ENCODE results near the gene BCAS3.
"Not testable (repeated sequence)": the region's sequence is repeated elsewhere in the genome, so short reads cannot be mapped to it uniquely, and the experiment has no call there.

Gene BCAS3

DNA sequence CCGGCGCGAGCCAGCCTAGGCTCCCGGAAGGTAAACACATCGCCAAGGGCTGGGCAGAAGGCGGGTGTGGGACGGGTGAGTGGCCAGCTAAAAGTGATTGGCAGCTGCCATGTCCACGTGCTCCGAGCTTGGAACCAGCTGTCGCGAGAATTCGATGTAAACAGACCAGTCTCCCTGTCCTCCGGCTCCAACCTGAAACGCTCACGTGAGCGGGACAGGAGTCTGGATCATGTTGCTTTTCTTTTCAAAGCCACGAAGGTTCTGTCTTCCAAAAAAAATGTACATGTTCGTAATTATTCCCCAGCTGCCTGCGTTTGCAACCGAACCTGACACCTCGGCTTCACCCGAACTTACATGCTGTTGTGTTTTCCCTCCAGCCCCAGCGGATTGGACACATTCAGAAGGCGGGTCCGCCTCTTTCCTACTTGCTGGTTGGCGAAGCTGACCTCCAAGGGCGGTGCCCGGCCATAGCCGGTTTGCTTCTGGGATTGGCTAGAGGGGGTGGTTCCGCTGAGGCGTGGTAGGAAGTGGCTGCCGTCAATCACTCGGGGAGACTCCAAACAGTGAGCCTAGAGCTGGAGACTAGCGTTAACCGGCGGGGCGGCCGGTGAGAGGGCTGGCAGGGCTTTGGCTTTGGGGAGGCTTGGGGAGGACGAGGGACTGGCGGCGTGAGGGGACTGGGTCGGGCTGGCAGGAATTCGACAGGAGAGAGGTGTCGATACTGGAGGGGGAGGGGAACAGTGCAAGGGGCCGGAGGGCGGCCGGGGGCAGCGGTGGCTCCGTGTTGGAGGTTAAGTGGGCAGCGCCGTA is at the start of gene BCAS3:
BCAS3 (plus strand) TSS at position 544 of the 810 bp plus-strand sequence.
- peak; percentile 87 for DNase-seq

DNA sequence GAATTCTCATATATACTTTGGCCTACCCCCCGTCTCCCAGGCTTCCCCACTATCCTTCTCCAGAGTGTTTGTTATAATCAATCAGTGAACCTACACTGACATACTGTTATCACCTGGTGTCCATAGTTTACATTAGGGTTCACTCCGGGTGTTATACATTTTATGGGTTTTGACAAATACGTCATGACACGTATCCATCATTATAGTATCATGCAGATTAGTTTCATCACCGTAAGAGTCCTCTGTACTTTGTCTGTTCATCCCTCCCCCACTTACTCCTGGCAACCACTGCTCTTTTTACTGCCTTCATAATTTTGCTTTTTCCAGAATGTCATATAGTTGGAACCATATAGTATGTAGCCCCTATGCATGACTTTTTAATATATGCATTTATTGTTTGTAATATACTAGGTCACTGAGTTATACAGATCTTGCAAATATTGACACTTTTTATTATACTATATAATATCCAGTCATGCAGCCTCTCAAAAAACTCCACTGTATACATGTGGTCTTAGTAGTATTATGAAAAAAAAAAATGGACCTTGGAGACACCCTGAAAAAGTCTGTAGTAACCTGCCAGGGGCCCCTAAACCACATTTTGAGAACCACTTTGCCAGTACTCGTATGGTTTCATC is 49.3 kb upstream of the BCAS3 start:
- DNase-seq, result no peak

DNA sequence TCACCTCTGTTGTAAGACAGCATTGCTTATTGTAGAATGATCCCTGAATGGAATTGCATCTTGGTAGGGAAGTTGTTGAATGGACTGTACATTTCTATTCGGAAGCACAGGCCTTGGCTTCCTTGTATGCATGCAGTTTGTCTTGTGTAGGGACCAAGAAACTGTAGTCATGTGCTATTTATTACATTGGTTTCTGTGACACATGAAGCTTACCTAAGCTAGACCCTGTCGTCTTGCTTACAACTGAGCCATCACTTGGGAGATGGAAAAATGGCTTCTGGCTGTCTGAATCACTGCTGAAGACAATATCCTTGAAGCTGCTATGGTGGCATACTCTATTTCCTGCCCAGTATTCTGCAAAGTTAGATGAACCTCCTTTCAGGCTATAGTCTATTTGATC is 48.5 kb upstream of the BCAS3 start:
- no peak for DNase-seq

DNA sequence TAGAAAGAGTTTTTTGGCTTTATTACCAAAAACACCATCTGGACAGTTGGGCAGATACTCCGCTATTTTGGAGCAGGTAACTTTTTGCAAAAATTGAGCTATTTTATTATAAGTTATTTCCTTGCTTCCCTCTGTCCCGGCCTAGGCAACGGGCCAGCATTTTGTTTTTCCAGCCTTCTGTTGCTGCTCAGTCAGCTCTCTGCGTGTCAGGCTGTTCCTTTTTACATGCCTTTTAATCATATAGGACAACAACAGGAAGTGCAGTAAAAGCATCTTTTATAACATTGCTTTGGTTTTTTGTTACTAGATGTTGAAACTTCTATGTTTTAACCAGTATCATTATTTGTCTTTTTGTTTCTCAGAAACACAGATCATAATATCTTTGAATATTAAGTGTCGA is 47.3 kb upstream of the BCAS3 start:
- DNase-seq, result no peak

DNA sequence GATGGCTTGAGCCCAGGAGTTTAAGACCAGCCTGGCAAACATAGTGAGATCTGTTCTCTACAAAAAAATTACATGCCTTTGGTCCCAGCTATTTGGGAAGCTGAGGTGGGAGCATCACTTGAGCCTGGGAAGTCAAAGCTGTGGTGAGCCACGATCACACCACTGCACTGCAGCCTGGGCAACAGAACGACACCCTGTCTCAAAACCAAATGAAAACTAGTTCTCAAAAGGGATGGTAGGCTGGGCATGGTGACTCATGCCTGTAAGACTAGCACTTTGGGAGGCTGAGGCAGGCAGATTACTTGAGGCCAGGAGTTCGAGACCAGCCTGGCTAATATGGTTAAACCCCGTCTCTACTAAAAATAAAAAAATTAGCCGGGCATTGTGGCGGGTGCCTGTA is 46.5 kb upstream of the BCAS3 start:
- no peak for DNase-seq

DNA sequence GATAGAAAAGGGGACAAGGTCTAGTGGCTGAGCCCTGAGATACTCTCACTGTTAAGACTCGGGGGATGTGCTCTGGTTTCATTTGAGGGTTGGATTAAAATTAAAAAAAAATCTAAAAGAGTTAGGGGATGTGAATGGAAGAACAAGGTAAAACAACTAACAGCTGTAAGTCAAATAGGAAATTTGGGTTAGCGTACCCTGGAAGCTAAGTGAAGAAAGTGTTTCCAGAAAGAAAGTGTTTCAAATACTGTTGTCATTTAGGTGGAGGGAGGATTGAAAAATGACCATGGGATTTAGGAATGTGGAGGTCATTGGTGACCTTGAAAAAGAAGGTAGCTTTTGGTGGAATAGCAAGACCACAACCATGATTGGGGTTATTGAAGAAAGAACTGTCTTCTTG is 40.0 kb upstream of the BCAS3 start:
- DNase-seq, result no peak

DNA sequence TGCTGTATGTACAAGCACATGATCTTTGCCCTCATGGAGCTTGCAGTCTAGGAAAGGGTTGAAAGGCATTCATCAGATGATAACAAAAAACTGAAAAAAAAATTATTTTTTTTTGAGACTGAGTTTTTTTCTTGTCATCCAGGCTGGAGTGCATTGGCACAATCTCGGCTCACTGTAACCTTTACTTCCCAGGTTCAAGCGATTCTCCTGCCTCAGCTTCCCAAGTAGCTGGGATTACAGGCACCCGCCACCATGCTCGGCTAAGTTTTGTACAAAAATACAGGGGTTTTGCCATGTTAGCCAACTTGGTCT is 38.7 kb upstream of the BCAS3 start:
- DNase-seq, result no peak

DNA sequence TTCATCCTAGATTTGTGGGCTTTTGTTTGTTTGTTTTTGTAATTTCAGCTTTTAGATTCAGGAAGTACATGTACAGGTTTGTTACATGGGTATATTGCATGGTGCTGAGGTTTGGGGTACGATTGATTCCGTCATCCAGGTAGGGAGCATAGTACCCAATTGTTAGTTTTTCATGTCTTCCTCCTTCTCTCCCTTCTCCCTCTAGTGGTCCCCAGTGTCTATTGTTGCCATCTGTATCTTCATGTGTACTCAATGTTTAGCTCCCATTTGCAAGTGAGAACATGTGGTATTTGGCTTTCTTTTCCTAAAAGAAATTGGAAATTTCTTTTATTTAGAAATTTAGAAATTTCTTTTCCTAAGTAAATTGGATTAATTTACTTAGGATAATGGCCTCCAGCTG is 37.1 kb upstream of the BCAS3 start:
- DNase-seq, result no peak

DNA sequence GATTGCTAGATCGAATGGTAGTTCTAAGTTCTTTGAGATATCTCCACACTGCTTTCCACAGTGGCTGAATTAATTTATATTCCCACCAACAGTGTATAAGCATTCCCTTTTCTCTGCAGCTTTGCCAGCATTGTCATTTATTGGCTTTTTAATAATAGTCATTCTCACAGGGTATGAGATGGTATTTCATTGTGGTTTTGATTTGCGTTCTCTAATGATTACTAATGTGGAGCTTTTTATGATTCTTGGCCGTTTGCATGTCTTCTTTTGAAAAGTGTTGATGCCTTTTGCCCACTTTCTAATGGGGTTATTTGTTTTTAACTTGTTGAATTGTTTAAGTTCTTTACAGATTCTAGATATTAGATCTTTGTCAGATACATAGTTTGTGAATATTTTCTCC is 36.5 kb upstream of the BCAS3 start:
- no peak for DNase-seq

DNA sequence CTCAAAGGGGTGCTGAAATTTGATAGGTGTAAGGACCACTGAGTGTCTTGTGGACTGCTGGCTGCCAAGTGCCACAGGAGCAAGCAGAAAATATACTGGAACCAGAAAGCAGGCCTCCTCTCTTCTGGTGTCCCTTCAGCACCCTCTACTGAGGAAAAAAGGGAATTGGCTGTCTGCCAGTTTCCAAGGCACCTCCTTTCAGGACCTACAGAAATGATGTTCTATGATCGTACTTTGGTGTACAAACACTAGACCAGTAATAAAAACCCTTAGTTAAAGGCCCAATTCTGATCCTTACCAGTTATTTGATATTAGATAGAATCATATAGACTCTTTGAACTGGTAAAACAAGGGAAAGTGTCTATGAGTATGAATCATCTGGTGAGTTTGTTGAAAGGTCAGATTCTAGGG is 35.8 kb upstream of the BCAS3 start:
- peak; percentile 35 for DNase-seq

DNA sequence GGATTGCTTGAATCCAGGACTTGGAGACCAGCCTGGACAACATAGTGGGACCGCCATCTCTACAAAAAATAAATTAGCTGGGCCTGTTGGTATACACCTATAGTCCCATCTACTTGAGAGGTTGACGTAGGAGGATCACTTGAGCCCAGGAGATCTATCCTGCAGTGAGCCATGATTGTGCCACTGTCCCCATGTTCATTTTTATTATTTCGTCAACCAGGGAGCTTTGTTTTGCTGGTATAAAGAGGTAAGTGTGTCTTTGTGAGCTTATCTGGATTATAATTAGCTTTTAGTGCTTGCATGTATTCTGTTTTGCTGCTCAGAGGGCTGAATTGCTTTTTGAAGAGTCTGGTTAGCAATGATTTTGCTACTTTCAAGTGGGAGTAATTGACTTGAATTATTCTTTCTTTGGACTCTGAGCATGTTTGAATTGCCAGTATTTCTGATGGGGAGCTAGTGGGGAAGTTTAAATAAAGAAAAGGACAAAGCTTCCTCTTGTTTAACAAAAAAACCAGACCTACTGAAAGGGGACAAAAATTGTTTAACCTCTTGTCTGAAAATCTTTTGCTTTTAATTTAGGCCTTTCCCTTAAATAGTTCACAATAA is 31.6 kb upstream of the BCAS3 start:
- no peak for DNase-seq

DNA sequence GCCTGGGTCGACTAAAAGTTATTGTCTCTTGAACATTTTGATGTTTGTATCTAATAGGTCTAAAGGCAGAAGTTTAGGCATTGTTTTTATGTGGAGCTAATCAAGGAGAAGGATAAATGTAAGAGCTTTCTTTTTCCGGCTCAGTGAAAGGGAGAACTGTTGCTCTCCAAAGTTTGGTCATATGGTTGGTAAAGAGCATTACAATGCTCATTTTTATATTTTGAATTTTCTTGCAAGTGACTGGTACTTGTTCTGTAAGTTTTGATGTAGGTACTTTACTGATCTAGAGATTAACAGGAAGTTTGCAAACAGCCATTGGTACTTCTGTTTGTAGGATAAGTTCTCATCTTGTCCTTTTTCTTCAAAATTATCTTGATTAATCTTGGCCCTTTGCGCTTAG is 30.9 kb upstream of the BCAS3 start:
- no peak for DNase-seq

DNA sequence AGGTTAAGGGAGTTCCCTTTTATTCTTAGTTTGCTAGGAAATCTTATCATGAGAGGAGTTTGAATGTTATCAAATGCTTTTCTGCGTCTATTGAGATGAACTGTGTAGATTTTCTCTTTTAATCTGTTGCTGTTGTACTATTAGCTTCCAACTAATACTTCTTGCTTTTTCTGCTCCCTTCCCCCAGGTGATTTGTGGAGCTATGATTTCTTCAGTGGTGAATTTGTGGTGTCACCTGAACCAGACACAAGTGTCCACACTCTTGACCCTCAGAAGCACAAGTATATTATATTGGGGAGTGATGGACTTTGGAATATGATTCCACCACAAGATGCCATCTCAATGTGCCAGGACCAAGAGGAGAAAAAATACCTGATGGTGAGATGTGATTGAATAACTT is 29.9 kb upstream of the BCAS3 start:
- no peak for DNase-seq

DNA sequence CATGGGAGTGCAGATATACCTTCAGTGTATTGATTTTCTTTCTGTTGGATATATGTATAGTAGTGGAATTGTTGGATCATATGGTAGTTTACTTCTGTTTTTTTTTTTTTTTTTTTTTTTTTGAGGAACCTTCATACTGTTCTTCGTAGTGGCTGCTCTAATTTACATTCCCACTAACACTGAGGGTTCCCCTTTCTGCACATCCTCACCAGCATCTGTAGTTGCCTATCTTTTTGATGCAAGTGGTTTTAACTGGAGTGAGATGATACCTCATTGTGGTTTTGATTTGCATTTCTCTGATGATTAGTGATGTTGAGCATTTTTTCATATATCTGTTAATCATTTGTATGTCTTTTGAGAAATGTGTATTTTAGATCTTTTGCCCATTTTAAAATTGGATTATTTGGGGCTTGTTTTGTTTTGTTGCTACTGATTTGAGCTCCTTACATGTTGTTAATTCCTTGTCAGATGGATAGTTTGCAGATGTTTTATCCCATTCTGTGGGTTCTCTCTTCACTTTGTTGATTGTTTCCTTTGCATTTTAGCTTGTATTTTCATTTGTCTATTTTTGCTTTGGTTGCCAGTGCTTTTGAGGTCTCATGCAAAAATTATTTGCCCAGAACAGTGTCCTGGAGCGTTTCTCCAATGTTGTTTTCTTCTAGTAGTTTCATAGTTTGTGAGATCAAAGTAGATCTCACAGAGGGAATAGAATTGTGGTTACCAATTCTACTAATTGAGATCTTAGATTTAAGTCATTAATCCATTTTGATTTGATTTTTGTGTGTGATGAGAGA is 25.0 kb upstream of the BCAS3 start:
- no peak for DNase-seq

DNA sequence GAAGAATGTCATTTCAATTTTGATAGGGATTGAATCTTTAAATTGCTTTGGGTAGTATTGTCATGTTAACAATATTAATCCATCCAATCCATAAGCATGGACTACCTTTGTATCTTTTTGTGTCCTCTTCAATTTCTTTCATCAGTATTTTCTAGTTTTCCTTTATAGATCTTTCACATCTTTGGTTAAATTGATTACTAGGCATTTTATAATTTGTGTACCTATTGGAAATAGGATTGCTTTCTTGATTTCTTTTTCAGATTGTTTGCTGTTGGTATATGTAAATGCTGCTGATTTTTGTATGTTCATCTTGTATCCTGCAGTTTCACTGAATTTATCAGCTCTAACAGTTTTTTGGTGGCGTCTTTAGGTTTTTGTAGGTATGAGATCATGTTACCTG is 24.1 kb upstream of the BCAS3 start:
- DNase-seq, result no peak

DNA sequence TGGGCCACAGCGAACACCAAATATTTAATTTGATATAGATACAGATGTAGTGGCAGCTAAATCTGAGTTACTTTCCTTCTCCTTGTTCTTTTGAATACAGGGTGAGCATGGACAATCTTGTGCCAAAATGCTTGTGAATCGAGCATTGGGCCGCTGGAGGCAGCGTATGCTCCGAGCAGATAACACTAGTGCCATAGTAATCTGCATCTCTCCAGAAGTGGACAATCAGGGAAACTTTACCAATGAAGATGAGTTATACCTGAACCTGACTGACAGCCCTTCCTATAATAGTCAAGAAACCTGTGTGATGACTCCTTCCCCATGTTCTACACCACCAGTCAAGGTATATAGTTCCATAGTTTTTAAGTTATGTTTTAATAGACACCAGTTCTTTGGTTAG is 21.2 kb upstream of the BCAS3 start:
- DNase-seq, result no peak

DNA sequence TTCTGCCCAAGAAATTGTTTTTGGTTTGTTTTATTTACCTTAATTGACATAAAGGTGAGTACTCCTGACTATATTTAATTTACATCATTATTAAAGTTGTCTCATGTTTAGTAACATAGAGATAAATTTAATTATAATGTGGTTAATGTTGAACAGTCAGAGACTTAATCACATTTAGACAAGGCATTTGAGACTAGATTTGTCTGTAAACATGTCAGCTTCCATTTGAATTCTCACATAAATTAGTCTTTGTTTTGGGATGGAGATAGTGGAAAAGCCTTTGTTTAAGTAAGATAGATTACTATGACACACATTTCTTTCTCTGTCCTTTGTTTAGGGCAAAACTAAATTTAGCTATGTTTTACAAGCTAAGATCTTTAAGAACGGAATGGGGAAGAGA is 18.5 kb upstream of the BCAS3 start:
- DNase-seq, result no peak

DNA sequence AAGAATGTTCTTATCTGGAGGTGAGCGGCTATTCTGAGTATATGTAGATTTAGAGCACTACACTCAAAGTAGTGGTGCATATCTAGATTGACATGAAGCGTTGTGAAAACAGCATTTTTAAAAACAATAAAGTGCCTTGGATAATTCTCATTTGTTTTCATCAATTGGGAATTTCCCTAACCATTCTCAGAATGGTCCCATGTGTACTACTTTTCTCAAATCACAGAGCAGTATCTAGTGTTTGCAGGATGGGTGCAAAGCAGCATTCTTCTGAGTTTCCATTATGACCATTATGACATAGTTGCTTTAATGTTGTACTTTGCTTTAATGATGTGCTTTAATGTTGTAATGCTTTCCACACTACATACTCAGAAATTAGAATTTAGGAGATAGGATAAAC is 16.2 kb upstream of the BCAS3 start:
- DNase-seq, result no peak

DNA sequence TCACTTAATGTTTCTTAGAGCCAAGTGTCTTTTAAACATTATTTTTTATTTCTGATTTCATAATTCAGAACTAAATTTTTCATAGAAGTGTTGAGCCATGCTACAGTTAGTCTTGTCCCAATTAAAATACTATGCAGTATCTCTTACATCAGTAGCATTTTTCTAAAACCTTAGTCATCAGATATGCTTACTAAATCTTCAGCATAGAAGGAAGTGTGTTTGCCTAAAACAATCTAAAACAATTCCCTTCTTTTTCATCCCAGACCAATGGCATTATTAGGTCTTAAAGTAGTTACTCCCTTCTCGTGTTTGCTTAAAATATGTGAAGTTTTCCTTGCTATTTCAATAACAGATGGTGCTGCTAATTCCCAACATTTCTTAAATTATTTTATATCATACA is 13.6 kb upstream of the BCAS3 start:
- no peak for DNase-seq

DNA sequence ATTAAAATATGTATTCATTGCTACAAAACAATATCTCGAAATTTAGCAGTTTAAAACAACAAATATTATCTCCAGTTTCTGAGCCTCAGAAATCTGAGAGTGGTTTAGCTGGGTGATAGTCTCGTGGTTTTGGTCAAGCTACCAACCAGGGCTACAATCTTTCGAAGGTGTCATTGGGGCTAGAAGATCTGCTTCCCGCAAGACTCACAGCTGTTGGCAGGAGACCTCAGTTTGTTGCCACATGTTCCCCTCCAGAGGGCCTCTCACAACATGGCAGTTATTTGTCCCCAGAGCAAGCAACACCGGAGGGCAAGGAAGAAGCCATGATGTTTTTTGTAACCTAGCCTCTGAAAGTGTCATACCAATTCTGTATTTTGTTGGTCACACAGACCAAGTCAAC is 12.0 kb upstream of the BCAS3 start:
- DNase-seq, result no peak

DNA sequence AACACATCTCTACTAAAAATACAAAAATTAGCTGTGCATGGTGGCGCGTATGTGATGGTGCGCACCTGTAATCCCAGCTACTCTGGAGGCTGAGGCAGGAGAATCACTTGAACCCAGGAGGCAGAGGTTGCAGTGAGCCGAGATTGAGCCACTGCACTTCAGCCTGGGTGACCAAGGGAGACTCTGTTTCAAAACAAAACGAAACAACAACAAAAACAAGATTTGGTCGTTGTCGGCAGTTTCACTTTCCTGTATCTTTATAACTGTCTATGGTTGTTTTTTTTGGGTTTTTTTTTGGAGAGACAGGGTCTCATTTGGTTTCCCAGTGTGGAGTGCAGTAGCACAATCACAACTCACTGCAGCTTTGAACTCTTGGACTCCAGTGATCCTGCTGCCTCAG is 8.9 kb upstream of the BCAS3 start:
- DNase-seq, result not testable (repeated sequence)

DNA sequence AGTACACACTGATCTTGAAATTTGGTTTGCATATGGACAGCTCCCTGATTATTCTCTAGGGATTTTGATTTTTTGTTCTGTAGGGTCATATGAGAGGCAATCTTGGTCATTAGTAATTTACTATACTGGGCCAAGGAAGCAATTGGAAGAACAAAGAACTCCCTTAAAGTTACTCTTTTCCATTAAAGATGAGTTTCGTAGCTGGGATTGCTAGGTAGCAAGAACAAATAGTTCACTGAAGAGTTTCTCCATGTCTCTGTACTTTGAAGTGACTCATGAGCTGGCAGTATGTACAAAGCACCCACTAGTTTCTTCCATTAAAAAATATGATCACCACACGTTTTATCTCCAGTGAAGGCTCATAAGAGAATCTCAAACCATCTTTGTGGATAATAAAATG is 6.2 kb upstream of the BCAS3 start:
- DNase-seq, result no peak

DNA sequence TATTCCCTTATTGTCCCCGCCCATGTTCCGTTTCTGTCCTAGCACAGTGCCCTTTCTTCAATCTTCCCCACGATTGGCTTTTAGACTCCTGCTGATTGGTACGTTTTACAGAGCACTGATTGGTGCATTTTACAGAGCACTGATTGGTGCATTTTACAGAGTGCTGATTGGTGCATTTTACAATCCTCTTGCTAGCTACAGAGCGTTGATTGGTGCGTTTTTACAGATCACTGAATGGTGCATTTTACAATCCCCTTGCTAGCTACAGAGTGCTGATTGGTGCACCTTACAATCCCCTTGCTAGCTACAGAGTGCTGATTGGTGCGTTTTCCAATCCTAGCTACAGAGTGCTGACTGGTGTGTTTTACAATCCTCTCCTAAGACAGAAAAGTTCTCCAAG is 3.0 kb upstream of the BCAS3 start:
- not testable (repeated sequence) for DNase-seq

DNA sequence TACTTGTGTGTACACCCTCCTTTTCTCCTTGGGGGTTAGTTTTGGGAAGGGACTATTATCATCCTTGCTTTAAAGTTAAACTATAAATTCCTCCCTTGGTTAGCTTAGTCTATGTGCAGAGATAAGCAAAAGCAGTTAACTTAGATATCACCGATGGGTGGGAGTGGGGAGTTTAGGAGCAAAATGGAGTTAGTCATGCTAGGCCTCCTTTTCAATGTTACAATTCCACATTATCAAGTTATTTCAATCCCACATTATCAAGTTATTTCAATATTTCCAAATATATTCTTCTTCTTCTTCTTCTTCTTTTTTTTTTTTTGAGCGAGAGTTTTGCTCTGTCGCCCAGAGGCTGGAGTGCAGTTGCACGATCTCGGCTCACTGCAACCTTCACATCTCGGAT is 1.7 kb upstream of the BCAS3 start:
- no peak for DNase-seq

Data from 8988T (cell line).